H1 (cell line): Measurements from ENCODE around the gene ZNF423. TPM values are rescaled to one million over a fixed set of nuclear protein-coding genes. Genes with fewer than 3 reads are reported as not detected.

Source experiments
- BRCA1 ChIP-seq: IDR thresholded peaks from 2 replicates; pipeline ENCODE4 v1.6.1; 2012; ENCODE audit warnings: low read depth, low read length, improper control_type of control experiment
- CHD2 ChIP-seq: IDR thresholded peaks from 2 replicates; pipeline ENCODE4 v1.6.1; 2012; ENCODE audit warnings: low read length, improper control_type of control experiment
- CHD7 ChIP-seq: fragments of 300-600 bp; sonication (generic); IDR thresholded peaks from 2 replicates; pipeline ENCODE4 v1.7.1; 2012; ENCODE audit warnings: low read length, moderate library complexity, mild to moderate bottlenecking, inconsistent platforms; ENCODE audit not compliant: insufficient replicate concordance
- MAFK ChIP-seq: IDR thresholded peaks from 2 replicates; pipeline ENCODE4 v1.6.1; 2012; ENCODE audit warnings: low read depth, mild to moderate bottlenecking, improper control_type of control experiment, low read length
- MAX ChIP-seq: IDR thresholded peaks from 2 replicates; pipeline ENCODE4 v1.6.1; 2012; ENCODE audit warnings: inconsistent platforms
- PHF8 ChIP-seq: fragments of 200-600 bp; sonication (generic); conservative IDR thresholded peaks from 2 replicates; pipeline ENCODE4 v1.7.1; 2012; ENCODE audit warnings: low read depth, mild to moderate bottlenecking, inconsistent platforms, low read length, moderate library complexity
- RNF2 ChIP-seq: fragments of 200-900, 300-1000 bp; sonication (generic); IDR thresholded peaks from 2 replicates; pipeline ENCODE4 v1.7.1; 2016; ENCODE audit warnings: borderline replicate concordance, low read depth, mild to moderate bottlenecking, antibody characterized with exemption, low read length; ENCODE audit not compliant: poor library complexity, severe bottlenecking; ENCODE audit errors: missing control alignments
- RXRA ChIP-seq: IDR thresholded peaks from 2 replicates; pipeline ENCODE4 v1.6.1; 2011; ENCODE audit warnings: low read depth, mild to moderate bottlenecking, low read length, moderate library complexity; ENCODE audit not compliant: insufficient read depth
- polyA plus RNA-seq, 7 experiments: library from polyadenylated mRNA; depleted of rRNA in 3 of 7; stranded (reverse) in 5 of 7; unstranded in 2 of 7; fragments of >200 nt in 5 of 7; fragments of 200-250 nt in 2 of 7; gene quantifications; 1 replicate in 5 of 7; 2 replicates in 1 of 7; 4 replicates in 1 of 7; pipeline versions ENCODE4 v1.2.1 to v1.2.3, GENCODE V29; 2011 to 2013; ENCODE audit warnings: missing spikeins in 2 of 7, mixed read lengths in 2 of 7
- total RNA-seq: library from RNA; stranded (reverse); fragmentation: NEBNext Ultra II Directional; extraction: Animal tissue kit (Norgen Biotek cat#: 25700); gene quantifications from 2 replicates; pipeline ENCODE4 v1.2.1, GENCODE V29; 2021

Gene ZNF423
- total and polyA plus RNA-seq, 2 of the 8 experiments (the other 6 are each of a cell fraction or from before 2014, with no cell fraction given) = 38.2 to 52.3 TPM

- no peak for TF ChIP-seq CHD7
- no peak for TF ChIP-seq RNF2
- no peak for TF ChIP-seq RXRA
- TF ChIP-seq PHF8 = no peak
- TF ChIP-seq MAFK = no peak
- no peak for TF ChIP-seq BRCA1
- TF ChIP-seq CHD2 = no peak
- TF ChIP-seq MAX = no peak
These were observed 303.5 kb downstream of the ZNF423 start (continued) for GRCh38 chr16:49552313-49552928.
